ENCODE data around the gene MAPT. TPM values are rescaled to one million over a fixed set of nuclear protein-coding genes. Genes with fewer than 3 reads are reported as not detected.

The MAPT gene
- total RNA-seq, 1 experiment from 2014 or later = 3.6 TPM

DNA sequence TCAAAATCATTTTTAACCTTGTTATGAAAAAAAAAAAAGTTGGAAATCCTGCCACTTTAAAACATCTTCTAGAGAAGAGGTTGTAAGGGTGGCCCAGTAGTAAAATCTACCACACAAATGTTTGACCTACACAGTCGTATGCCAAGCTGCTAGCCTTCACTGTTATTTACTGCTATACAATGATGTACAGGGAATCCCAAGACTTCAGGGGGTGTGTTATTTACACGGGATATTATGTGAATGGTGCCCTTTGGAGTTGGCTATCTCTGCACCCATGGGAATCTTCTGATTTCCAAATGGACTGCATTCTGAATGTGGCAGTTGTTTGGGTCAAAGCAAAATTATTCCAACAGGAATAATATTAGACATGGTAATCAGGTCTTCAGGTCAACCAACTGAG, 150.6 kb downstream of the MAPT start:
- peak; percentile 9; the same call in 1 of the 2 replicates for ATAC-seq

DNA sequence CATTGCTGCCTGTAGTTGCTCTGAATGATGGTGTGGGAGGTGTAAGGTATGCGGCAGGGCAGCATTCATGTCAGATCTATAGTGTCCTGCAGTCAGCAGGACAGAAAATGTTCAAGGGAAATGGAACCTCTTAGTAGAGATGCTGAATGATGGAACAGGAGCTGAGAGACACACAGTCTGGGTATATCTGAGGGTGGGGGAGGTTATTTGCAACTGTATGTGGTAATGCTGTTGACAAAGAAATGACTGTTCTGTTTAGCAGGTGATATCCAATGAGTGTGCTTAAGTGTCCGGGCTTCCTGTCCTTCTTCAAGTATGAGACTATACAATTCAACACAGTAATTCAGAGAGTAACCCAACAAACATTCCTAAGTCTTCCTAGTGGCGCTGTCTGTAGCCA, 151.3 kb downstream of the MAPT start:
- Histone ChIP-seq H3K9ac (ENCODE audit: low read length) (no peak overlapping the region), H3K27me3 (ENCODE audit: low read length) (no peaks in the 10 kb centered on the region), H2AFZ (ENCODE audit: low read length) (no peak overlapping the region), H3K36me3 (ENCODE audit: low read depth, low read length) (peaks cover 60% of the 10 kb centered on the region), H3K27ac (ENCODE audit: low read length) (0 out of 2 replicates have a peak overlapping the region, but pooled peaks have one; percentile 5), H4K20me1 (ENCODE audit: low read length) (0 out of 2 replicates have a peak, but pooled peaks cover 5% of the 10 kb centered on the region), H3K4me2 (ENCODE audit: low read length) (no peak overlapping the region), H3K9me2 (replicated peaks; ENCODE audit: low read length) (no peaks in the 10 kb centered on the region), H3K9me3 (ENCODE audit: low read length) (no peaks in the 10 kb centered on the region), H3F3A (ENCODE audit: low read length, unreplicated experiment) (peaks cover 3% of the 10 kb centered on the region), H3K4me3 (ENCODE audit: low read length) (no peak overlapping the region), H3K4me1 (ENCODE audit: insufficient read depth, low read length) (peaks cover 11% of the 10 kb centered on the region; the same call in 1 of the 2 replicates), H3K79me2 (ENCODE audit: low read length) (no peaks in the 10 kb centered on the region)
- BruUV-seq (replicated peaks) = no TSS peak
- POLR2A ChIA-PET (ENCODE audit: unreplicated experiment) = no interaction called here
- CTCF ChIA-PET = interaction anchor here (0.7 to 2.3 kb wide), 3 partner anchors 11 to 167 kb away, joined by 4 to 28 read pairs (median 13); partner anchors contain the start of gene KANSL1
- intact Hi-C loops (cut with micrococcal nuclease) = loop anchor here (5.0 to 10.0 kb wide), 2 partner anchors 57 to 109 kb away; no protein-coding TSS in a partner anchor
- DNase-seq (peak; percentile 51), ATAC-seq (peak; percentile 90)
- no peak for TF ChIP-seq EZH2 (IDR thresholded peaks at IDR 0.05; ENCODE audit: low read length, unreplicated experiment)
- TF ChIP-seq EZH2phosphoT487 (IDR thresholded peaks at IDR 0.05; ENCODE audit: borderline replicate concordance, low read length) = no peak
- TF ChIP-seq, protein P1, sequence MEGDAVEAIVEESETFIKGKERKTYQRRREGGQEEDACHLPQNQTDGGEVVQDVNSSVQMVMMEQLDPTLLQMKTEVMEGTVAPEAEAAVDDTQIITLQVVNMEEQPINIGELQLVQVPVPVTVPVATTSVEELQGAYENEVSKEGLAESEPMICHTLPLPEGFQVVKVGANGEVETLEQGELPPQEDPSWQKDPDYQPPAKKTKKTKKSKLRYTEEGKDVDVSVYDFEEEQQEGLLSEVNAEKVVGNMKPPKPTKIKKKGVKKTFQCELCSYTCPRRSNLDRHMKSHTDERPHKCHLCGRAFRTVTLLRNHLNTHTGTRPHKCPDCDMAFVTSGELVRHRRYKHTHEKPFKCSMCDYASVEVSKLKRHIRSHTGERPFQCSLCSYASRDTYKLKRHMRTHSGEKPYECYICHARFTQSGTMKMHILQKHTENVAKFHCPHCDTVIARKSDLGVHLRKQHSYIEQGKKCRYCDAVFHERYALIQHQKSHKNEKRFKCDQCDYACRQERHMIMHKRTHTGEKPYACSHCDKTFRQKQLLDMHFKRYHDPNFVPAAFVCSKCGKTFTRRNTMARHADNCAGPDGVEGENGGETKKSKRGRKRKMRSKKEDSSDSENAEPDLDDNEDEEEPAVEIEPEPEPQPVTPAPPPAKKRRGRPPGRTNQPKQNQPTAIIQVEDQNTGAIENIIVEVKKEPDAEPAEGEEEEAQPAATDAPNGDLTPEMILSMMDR (conservative IDR thresholded peaks at IDR 0.05; ENCODE audit: low read depth, low read length) = no peak

More for the DNA sequence above, 150.6 kb downstream of the MAPT start:
- Histone ChIP-seq H3F3A (ENCODE audit: low read length, unreplicated experiment) (peaks cover 3% of the 10 kb centered on the region), H3K4me2 (ENCODE audit: low read length) (no peak overlapping the region), H3K27ac (ENCODE audit: low read length) (no peak overlapping the region), H3K9ac (ENCODE audit: low read length) (no peak overlapping the region), H3K9me2 (replicated peaks; ENCODE audit: low read length) (no peaks in the 10 kb centered on the region), H4K20me1 (ENCODE audit: low read length) (0 out of 2 replicates have a peak, but pooled peaks cover 3% of the 10 kb centered on the region), H3K36me3 (ENCODE audit: low read depth, low read length) (peaks cover 60% of the 10 kb centered on the region), H3K4me3 (ENCODE audit: low read length) (no peak overlapping the region), H3K9me3 (ENCODE audit: low read length) (no peaks in the 10 kb centered on the region), H3K27me3 (ENCODE audit: low read length) (no peaks in the 10 kb centered on the region), H3K79me2 (ENCODE audit: low read length) (no peaks in the 10 kb centered on the region), H2AFZ (ENCODE audit: low read length) (no peak overlapping the region), H3K4me1 (ENCODE audit: insufficient read depth, low read length) (peaks cover 11% of the 10 kb centered on the region; the same call in 1 of the 2 replicates)
- intact Hi-C loops (cut with micrococcal nuclease) = loop anchor here (1.0 to 10.0 kb wide), 7 partner anchors 18 to 168 kb away; no protein-coding TSS in a partner anchor
- TF ChIP-seq EZH2 (IDR thresholded peaks at IDR 0.05; ENCODE audit: low read length, unreplicated experiment) (no peak), EZH2phosphoT487 (IDR thresholded peaks at IDR 0.05; ENCODE audit: borderline replicate concordance, low read length) (no peak)
- TF ChIP-seq, protein P1 (conservative IDR thresholded peaks at IDR 0.05; ENCODE audit: low read depth, low read length) = no peak
- BruUV-seq (replicated peaks) = no TSS peak
- ChIA-PET CTCF (interaction anchor here (0.6 to 2.3 kb wide), 10 partner anchors 9 to 940 kb away, joined by 3 to 28 read pairs (median 6); partner anchors contain the start of gene KANSL1), POLR2A (ENCODE audit: unreplicated experiment) (interaction anchor here (0.6 kb wide), 1 partner anchor 983 kb away, joined by 4 read pairs; no protein-coding TSS in a partner anchor)
- DNase-seq = no peak

DNA sequence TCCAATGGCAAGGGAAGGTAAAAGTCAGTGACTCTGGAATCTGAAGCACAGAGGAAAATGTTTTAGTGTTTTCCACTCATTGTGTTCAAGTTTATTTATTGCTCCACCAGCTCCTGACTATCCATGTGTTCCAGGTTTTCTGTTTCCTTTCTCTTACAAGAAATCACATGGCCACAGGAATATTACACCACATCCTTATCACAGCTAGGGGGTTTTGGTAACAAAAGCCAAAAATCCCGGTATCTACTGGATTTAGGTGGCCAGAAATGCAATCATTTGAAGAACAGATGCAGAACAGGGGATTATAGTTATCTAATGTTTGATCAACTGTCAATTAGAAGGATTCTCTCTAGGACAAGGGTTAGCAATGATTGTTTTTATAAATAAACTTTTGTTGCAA, 152.6 kb downstream of the MAPT start:
- no peak for DNase-seq
- TF ChIP-seq EZH2 (IDR thresholded peaks at IDR 0.05; ENCODE audit: low read length, unreplicated experiment) (no peak), EZH2phosphoT487 (IDR thresholded peaks at IDR 0.05; ENCODE audit: borderline replicate concordance, low read length) (no peak)
- TF ChIP-seq, protein P1 (conservative IDR thresholded peaks at IDR 0.05; ENCODE audit: low read depth, low read length) = no peak
- no peak overlapping the region for H3K9ac ChIP-seq (ENCODE audit: low read length)
- intact Hi-C loops (cut with micrococcal nuclease) = loop anchor here (5.0 to 10.0 kb wide), 2 partner anchors 55 to 108 kb away; no protein-coding TSS in a partner anchor
- no peak for ATAC-seq
- no peaks in the 10 kb centered on the region for H3K79me2 ChIP-seq (ENCODE audit: low read length)
- H3K4me2 ChIP-seq (ENCODE audit: low read length) = no peak overlapping the region
- H3K27me3 ChIP-seq (ENCODE audit: low read length) = no peaks in the 10 kb centered on the region
- no peak overlapping the region for H3K27ac ChIP-seq (ENCODE audit: low read length)
- H3K9me2 ChIP-seq (replicated peaks; ENCODE audit: low read length) = no peaks in the 10 kb centered on the region
- POLR2A ChIA-PET (ENCODE audit: unreplicated experiment) = no interaction called here
- no peak overlapping the region for H2AFZ ChIP-seq (ENCODE audit: low read length)
- no peaks in the 10 kb centered on the region for H3K9me3 ChIP-seq (ENCODE audit: low read length)
- peaks cover 11% of the 10 kb centered on the region; the same call in 1 of the 2 replicates for H3K4me1 ChIP-seq (ENCODE audit: insufficient read depth, low read length)
- H3K36me3 ChIP-seq (ENCODE audit: low read depth, low read length) = peaks cover 57% of the 10 kb centered on the region
- H3F3A ChIP-seq (ENCODE audit: low read length, unreplicated experiment) = peaks cover 3% of the 10 kb centered on the region
- 0 out of 2 replicates have a peak, but pooled peaks cover 5% of the 10 kb centered on the region for H4K20me1 ChIP-seq (ENCODE audit: low read length)
- BruUV-seq (replicated peaks) = no TSS peak
- no peak overlapping the region for H3K4me3 ChIP-seq (ENCODE audit: low read length)
- CTCF ChIA-PET = interaction anchor here (2.0 kb wide), 1 partner anchor 146 kb away, joined by 7 read pairs; the partner anchor contains the start of gene KANSL1

All from PC-3 (cell line).